Loucy (cell line): ENCODE measurements around the gene SGK2.

Experiments used
- H2AFZ ChIP-seq: fragments of 200-600 bp; sonication (generic); 2 replicates; pipeline ENCODE4 v1.6.0; 2016; ENCODE audit warnings: antibody characterized with exemption, mild to moderate bottlenecking, low read length, moderate library complexity
- H3F3A ChIP-seq: fragments of 200-600 bp; 2 replicates; pipeline ENCODE4 v1.6.0; 2016; ENCODE audit warnings: antibody characterized with exemption, low read depth, mild to moderate bottlenecking
- H3K27me3 ChIP-seq: fragments of 200-600 bp; sonication (generic); 2 replicates; pipeline ENCODE4 v1.6.1; 2014; ENCODE audit warnings: low read length, mild to moderate bottlenecking; ENCODE audit not compliant: insufficient read depth, poor library complexity, severe bottlenecking
- H3K36me3 ChIP-seq: fragments of 200-600 bp; sonication (generic); 2 replicates; pipeline ENCODE4 v1.6.1; 2016; ENCODE audit warnings: low read length; ENCODE audit not compliant: insufficient read depth
- H3K4me1 ChIP-seq: fragments of 200-600 bp; sonication (generic); 2 replicates; pipeline ENCODE4 v1.5.1; 2014; ENCODE audit warnings: low read length, mild to moderate bottlenecking; ENCODE audit not compliant: insufficient read depth, poor library complexity, severe bottlenecking
- H3K4me2 ChIP-seq: fragments of 200-600 bp; sonication (generic); 2 replicates; pipeline ENCODE4 v1.6.0; 2014; ENCODE audit warnings: antibody characterized with exemption, low read length, low read depth, mild to moderate bottlenecking; ENCODE audit not compliant: poor library complexity, severe bottlenecking
- H3K4me3 ChIP-seq: fragments of 200-600 bp; sonication (generic); 2 replicates; pipeline ENCODE4 v1.5.1; 2014; ENCODE audit warnings: low read length, mild to moderate bottlenecking, mixed read lengths; ENCODE audit not compliant: poor library complexity, severe bottlenecking
- H3K79me2 ChIP-seq: fragments of 200-600 bp; sonication (generic); 2 replicates; pipeline ENCODE4 v1.6.1; 2014; ENCODE audit warnings: low read length; ENCODE audit not compliant: insufficient read depth
- H3K9ac ChIP-seq: fragments of 200-600 bp; sonication (generic); 2 replicates; pipeline ENCODE4 v1.6.0; 2014; ENCODE audit warnings: mild to moderate bottlenecking, low read depth, low read length, moderate library complexity; ENCODE audit not compliant: poor library complexity, severe bottlenecking
- H3K9me2 ChIP-seq: fragments of 200-600 bp; sonication (generic); replicated peaks from 2 replicates; pipeline ENCODE4 v1.6.1; 2016; ENCODE audit warnings: low read depth, low read length, mixed read lengths
- H3K9me3 ChIP-seq: fragments of 200-600 bp; sonication (generic); 2 replicates; pipeline ENCODE4 v1.6.1; 2014; ENCODE audit warnings: mild to moderate bottlenecking, antibody characterized with exemption, low read length, low read depth; ENCODE audit not compliant: insufficient read depth
- H4K20me1 ChIP-seq: fragments of 200-600 bp; sonication (generic); 2 replicates; pipeline ENCODE4 v1.6.0; 2014; ENCODE audit warnings: antibody characterized with exemption, low read length, mild to moderate bottlenecking; ENCODE audit not compliant: insufficient read depth, poor library complexity, severe bottlenecking
- EZH2phosphoT487 ChIP-seq: fragments of 200-600 bp; IDR thresholded peaks from 2 replicates; pipeline ENCODE4 v1.6.1; 2018; ENCODE audit warnings: antibody characterized with exemption, mild to moderate bottlenecking, moderate library complexity, borderline replicate concordance
- TF ChIP-seq, protein P1 (sequence below): fragments of 200-600 bp; sonication (generic); conservative IDR thresholded peaks from 2 replicates; pipeline ENCODE4 v1.5.1; 2014; ENCODE audit warnings: mild to moderate bottlenecking, antibody characterized with exemption, low read length

The SGK2 gene

DNA sequence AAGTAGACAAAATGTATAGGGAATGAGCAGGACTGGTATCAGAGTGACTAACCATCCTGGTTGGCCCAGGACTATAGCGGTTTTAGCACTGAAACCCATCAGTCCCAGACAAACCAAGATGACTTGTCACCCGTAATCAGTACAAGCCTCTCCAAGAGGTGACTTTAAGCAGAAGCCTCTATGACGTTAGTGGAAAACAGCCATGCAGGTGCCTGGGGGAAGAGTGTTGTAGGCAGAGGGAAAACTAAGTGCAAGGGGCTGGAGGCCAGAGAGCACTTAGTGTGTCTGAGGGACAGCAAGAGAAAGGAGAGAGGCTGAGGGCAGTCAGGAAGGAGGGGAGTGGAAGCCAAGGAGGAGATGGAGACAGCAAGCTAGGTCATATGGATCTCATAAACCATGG lies 2.1 kb downstream of the SGK2 start:
- H3K27me3 ChIP-seq, result no peaks in the 10 kb centered on the region
- no peak overlapping the region for H2AFZ ChIP-seq
- no peak overlapping the region for H3K4me3 ChIP-seq
- H3F3A ChIP-seq, result no peaks in the 10 kb centered on the region
- H3K4me1 ChIP-seq, result peaks cover 4% of the 10 kb centered on the region
- no peaks in the 10 kb centered on the region for H3K9me3 ChIP-seq
- H3K9me2 ChIP-seq, result no peaks in the 10 kb centered on the region
- no peak for TF ChIP-seq EZH2phosphoT487
- TF ChIP-seq, protein P1, sequence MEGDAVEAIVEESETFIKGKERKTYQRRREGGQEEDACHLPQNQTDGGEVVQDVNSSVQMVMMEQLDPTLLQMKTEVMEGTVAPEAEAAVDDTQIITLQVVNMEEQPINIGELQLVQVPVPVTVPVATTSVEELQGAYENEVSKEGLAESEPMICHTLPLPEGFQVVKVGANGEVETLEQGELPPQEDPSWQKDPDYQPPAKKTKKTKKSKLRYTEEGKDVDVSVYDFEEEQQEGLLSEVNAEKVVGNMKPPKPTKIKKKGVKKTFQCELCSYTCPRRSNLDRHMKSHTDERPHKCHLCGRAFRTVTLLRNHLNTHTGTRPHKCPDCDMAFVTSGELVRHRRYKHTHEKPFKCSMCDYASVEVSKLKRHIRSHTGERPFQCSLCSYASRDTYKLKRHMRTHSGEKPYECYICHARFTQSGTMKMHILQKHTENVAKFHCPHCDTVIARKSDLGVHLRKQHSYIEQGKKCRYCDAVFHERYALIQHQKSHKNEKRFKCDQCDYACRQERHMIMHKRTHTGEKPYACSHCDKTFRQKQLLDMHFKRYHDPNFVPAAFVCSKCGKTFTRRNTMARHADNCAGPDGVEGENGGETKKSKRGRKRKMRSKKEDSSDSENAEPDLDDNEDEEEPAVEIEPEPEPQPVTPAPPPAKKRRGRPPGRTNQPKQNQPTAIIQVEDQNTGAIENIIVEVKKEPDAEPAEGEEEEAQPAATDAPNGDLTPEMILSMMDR, result no peak
- no peaks in the 10 kb centered on the region for H3K36me3 ChIP-seq
- no peaks in the 10 kb centered on the region for H4K20me1 ChIP-seq
- no peaks in the 10 kb centered on the region for H3K79me2 ChIP-seq
- H3K9ac ChIP-seq, result no peak overlapping the region
- no peak overlapping the region for H3K4me2 ChIP-seq

DNA sequence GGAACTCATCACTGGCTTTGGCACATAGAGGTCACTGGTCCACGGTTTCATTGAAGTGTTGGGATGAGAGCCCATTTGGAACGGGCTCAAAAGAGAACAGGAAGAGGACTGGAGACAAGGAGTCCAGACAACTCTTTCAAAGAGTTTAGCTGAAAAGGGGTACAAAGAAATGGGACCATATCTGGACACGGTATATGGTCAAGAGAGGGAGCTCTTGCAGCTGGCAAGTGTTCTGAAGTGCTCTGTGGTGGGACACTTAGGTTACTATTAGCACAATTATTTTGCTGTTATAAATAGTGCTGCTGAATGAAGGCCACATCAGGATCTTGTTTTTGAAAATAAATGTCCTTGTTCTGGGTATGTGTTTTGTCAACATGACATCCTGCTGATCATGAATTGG lies 4.6 kb downstream of the SGK2 start:
- 0 out of 2 replicates have a peak overlapping the region, but pooled peaks have one; percentile 7 for H2AFZ ChIP-seq
- no peak overlapping the region for H3K4me3 ChIP-seq
- TF ChIP-seq, protein P1, result peak; percentile 65
- no peak for TF ChIP-seq EZH2phosphoT487

DNA sequence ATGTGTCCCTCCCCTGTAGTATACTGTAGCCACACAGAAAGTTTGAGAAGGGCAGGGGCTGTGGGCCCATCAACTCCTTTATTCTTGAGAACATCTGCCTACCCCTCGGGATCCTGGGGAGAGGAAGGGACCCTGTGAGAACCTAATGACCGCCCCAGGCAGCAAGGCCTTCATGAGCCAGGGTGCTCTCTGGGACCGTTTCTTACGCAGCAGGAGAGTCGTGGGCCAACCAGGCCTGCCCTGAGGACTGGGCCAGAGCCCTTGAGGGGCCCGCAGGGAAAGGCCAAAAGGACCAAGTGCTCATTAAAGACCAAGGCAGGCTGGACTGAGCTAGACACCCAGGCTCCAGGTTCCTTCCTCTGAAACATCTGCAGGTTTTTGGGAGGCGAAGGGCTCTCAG lies 5.2 kb downstream of the SGK2 start:
- Histone ChIP-seq H3K4me2 (no peak overlapping the region), H3K9ac (no peak overlapping the region), H3K36me3 (no peaks in the 10 kb centered on the region), H3K79me2 (no peaks in the 10 kb centered on the region), H3K27me3 (no peaks in the 10 kb centered on the region), H3K9me2 (no peaks in the 10 kb centered on the region), H3K4me3 (no peak overlapping the region), H2AFZ (no peak overlapping the region), H3K4me1 (no peaks in the 10 kb centered on the region), H4K20me1 (no peaks in the 10 kb centered on the region), H3K9me3 (no peaks in the 10 kb centered on the region), H3F3A (no peaks in the 10 kb centered on the region)
- TF ChIP-seq, protein P1, result no peak
- TF ChIP-seq EZH2phosphoT487, result no peak

More for the DNA sequence above, 4.6 kb downstream of the SGK2 start:
- Histone ChIP-seq H3K9me3 (no peaks in the 10 kb centered on the region), H3K79me2 (no peaks in the 10 kb centered on the region), H3K4me1 (no peaks in the 10 kb centered on the region), H4K20me1 (no peaks in the 10 kb centered on the region), H3K9me2 (no peaks in the 10 kb centered on the region), H3K4me2 (no peak overlapping the region), H3K36me3 (no peaks in the 10 kb centered on the region), H3K9ac (no peak overlapping the region), H3F3A (no peaks in the 10 kb centered on the region), H3K27me3 (no peaks in the 10 kb centered on the region)
